ENCODE results near the gene VGLL2.

- TF ChIP-seq CTCF (IDR thresholded peaks at IDR 0.05; ENCODE audit: low read depth, low read length, poor library complexity, severe bottlenecking) = no peak
- no peak for TF ChIP-seq EZH2phosphoT487 (IDR thresholded peaks at IDR 0.05; ENCODE audit: borderline replicate concordance, low read length)
These were observed 33.9 kb upstream of the VGLL2 start for GRCh38 chr6:117231466-117231865.

Data from DOHH2 (cell line).